ENCODE data around the gene DOK4.

- TF ChIP-seq CTCF (IDR thresholded peaks at IDR 0.05) = no peak
- no peak for TF ChIP-seq POLR2A (IDR thresholded peaks at IDR 0.05)
Observed at GRCh38 chr16:57497121-57497520, 10.8 kb upstream of the DOK4 start.

All from testis (tissue), 2 donors.